Spleen (tissue), 7 donors: ENCODE measurements around the gene MMD2.

Experiments
- CTCF ChIP-seq, 11 experiments: fragments of 200-600 bp in 7 of 11; fragments of 450-650 bp in 4 of 11; sonication (generic) in 4 of 11; IDR thresholded peaks in 8 of 11; conservative IDR thresholded peaks in 3 of 11; 1 replicate in 7 of 11; 2 replicates in 4 of 11; pipeline versions ENCODE4 v1.4.0 to v1.8.0; 2016 to 2021; ENCODE audit warnings: antibody characterized with exemption in 11 of 11, inconsistent platforms in 4 of 11, mild to moderate bottlenecking in 1 of 11
- POLR2A ChIP-seq, 3 donors: fragments of 450-650 bp; IDR thresholded peaks; one replicate each; pipeline ENCODE4 v1.5.1; 2017; ENCODE audit warnings: antibody characterized with exemption in 3 of 3, mild to moderate bottlenecking in 1 of 3
- POLR2AphosphoS5 ChIP-seq, 3 donors: sonication (generic); formaldehyde crosslinking; IDR thresholded peaks; one replicate each; pipeline ENCODE4 v1.5.1; 2017; ENCODE audit warnings: antibody characterized with exemption in 3 of 3
- donor health status: DM: no; HTN: no; CAD: no; lungs with moderate emphysema.
- donor health status: DM: no; HTN: no; CAD: no.
- donor health status: DM: no; HTN: no; CAD: no.

- no peak for TF ChIP-seq CTCF (IDR thresholded peaks at IDR 0.05 in 8 of 11, conservative IDR thresholded peaks at IDR 0.05 in 3 of 11)
- no peak for TF ChIP-seq POLR2A (IDR thresholded peaks at IDR 0.05)
- TF ChIP-seq POLR2AphosphoS5 (IDR thresholded peaks at IDR 0.05) = no peak
Observed at GRCh38 chr7:4906682-4907081, 52.3 kb downstream of the MMD2 start.
